ENCODE results near the gene NEIL1. TPM values are rescaled to one million over a fixed set of nuclear protein-coding genes. Genes with fewer than 3 reads are reported as not detected.
"Not testable (repeated sequence)": the region's sequence is repeated elsewhere in the genome, so short reads cannot be mapped to it uniquely, and the experiment has no call there.

Gene NEIL1
- polyA plus RNA-seq (2012; ENCODE audit: missing spikeins): 7.1 TPM

GRCh38 chr15:75346796-75347221, at the start of gene NEIL1:
TSS of gene NEIL1 (plus strand) at chr15:75347039. CDS start at chr15:75348906, 1,867 bp downstream.
- no peak for DNase-seq (ENCODE audit: insufficient read length)
- TF ChIP-seq TAF1 (IDR thresholded peaks at IDR 0.05; ENCODE audit: borderline replicate concordance, low read depth, low read length) (no peak), POLR2AphosphoS5 (IDR thresholded peaks at IDR 0.05; ENCODE audit: low read depth, low read length) (no peak), POLR2A (IDR thresholded peaks at IDR 0.05; ENCODE audit: low read depth, low read length) (no peak)
- FAIRE-seq: no peak

- not testable (repeated sequence) for DNase-seq (ENCODE audit: insufficient read length)
- peak; percentile 82 for FAIRE-seq
These were observed 48.1 kb upstream of the NEIL1 start for GRCh38 chr15:75298541-75299310.

GRCh38 chr15:75299311-75299688, 47.5 kb upstream of the NEIL1 start:
- DNase-seq (ENCODE audit: insufficient read length); FAIRE-seq: not testable (repeated sequence)

GRCh38 chr15:75300026-75300425, 46.8 kb upstream of the NEIL1 start:
- FAIRE-seq; DNase-seq (ENCODE audit: insufficient read length): not testable (repeated sequence)

- DNase-seq (ENCODE audit: insufficient read length) (no peak), FAIRE-seq (no peak)
- TF ChIP-seq TAF1 (IDR thresholded peaks at IDR 0.05; ENCODE audit: borderline replicate concordance, low read depth, low read length) (no peak), POLR2AphosphoS5 (IDR thresholded peaks at IDR 0.05; ENCODE audit: low read depth, low read length) (no peak), POLR2A (IDR thresholded peaks at IDR 0.05; ENCODE audit: low read depth, low read length) (no peak)
These were observed 44.5 kb upstream of the NEIL1 start for GRCh38 chr15:75302318-75302717.

GRCh38 chr15:75302753-75303152, 44.1 kb upstream of the NEIL1 start:
- not testable (repeated sequence) for DNase-seq (ENCODE audit: insufficient read length); FAIRE-seq

- no peak for DNase-seq (ENCODE audit: insufficient read length)
- no peak for FAIRE-seq
- TF ChIP-seq TAF1 (IDR thresholded peaks at IDR 0.05; ENCODE audit: borderline replicate concordance, low read depth, low read length) (no peak), POLR2A (IDR thresholded peaks at IDR 0.05; ENCODE audit: low read depth, low read length) (no peak), POLR2AphosphoS5 (IDR thresholded peaks at IDR 0.05; ENCODE audit: low read depth, low read length) (no peak)
These were observed 40.7 kb upstream of the NEIL1 start for GRCh38 chr15:75306188-75306587.

GRCh38 chr15:75307778-75308390, 39.0 kb upstream of the NEIL1 start:
- DNase-seq (ENCODE audit: insufficient read length): no peak
- FAIRE-seq: no peak
- no peak for TF ChIP-seq POLR2A (IDR thresholded peaks at IDR 0.05; ENCODE audit: low read depth, low read length)
- no peak for TF ChIP-seq TAF1 (IDR thresholded peaks at IDR 0.05; ENCODE audit: borderline replicate concordance, low read depth, low read length)
- TF ChIP-seq POLR2AphosphoS5 (IDR thresholded peaks at IDR 0.05; ENCODE audit: low read depth, low read length): no peak

GRCh38 chr15:75309711-75310110, 37.1 kb upstream of the NEIL1 start:
- FAIRE-seq (no peak), DNase-seq (ENCODE audit: insufficient read length) (no peak)
- TF ChIP-seq TAF1 (IDR thresholded peaks at IDR 0.05; ENCODE audit: borderline replicate concordance, low read depth, low read length): no peak
- no peak for TF ChIP-seq POLR2A (IDR thresholded peaks at IDR 0.05; ENCODE audit: low read depth, low read length)
- no peak for TF ChIP-seq POLR2AphosphoS5 (IDR thresholded peaks at IDR 0.05; ENCODE audit: low read depth, low read length)

- DNase-seq (ENCODE audit: insufficient read length); FAIRE-seq: not testable (repeated sequence)
These were observed 34.3 kb upstream of the NEIL1 start for GRCh38 chr15:75312548-75312947.

GRCh38 chr15:75313116-75313845, 33.6 kb upstream of the NEIL1 start:
- FAIRE-seq (no peak), DNase-seq (ENCODE audit: insufficient read length) (no peak)
- TF ChIP-seq TAF1 (IDR thresholded peaks at IDR 0.05; ENCODE audit: borderline replicate concordance, low read depth, low read length) (no peak), POLR2AphosphoS5 (IDR thresholded peaks at IDR 0.05; ENCODE audit: low read depth, low read length) (no peak), POLR2A (IDR thresholded peaks at IDR 0.05; ENCODE audit: low read depth, low read length) (no peak)

GRCh38 chr15:75314552-75315290, 32.1 kb upstream of the NEIL1 start:
- DNase-seq (ENCODE audit: insufficient read length): no peak
- no peak for FAIRE-seq
- TF ChIP-seq POLR2AphosphoS5 (IDR thresholded peaks at IDR 0.05; ENCODE audit: low read depth, low read length) (no peak), TAF1 (IDR thresholded peaks at IDR 0.05; ENCODE audit: borderline replicate concordance, low read depth, low read length) (no peak), POLR2A (IDR thresholded peaks at IDR 0.05; ENCODE audit: low read depth, low read length) (no peak)

GRCh38 chr15:75319231-75319897, 27.5 kb upstream of the NEIL1 start:
- not testable (repeated sequence) for FAIRE-seq; DNase-seq (ENCODE audit: insufficient read length)

Data from GM12892 (cell line).